OCI-M1 (cell line): ENCODE data around the gene UXT.

Experiments used
- DNase-seq: peaks from one replicate; lab custom pipeline; 2025; lab: John Stamatoyannopoulos, UW

The UXT gene

GRCh38 chrX:47649271-47649670 lies 9.7 kb downstream of the UXT start:
- peak; percentile 31 for DNase-seq

GRCh38 chrX:47648376-47648775 lies 10.6 kb downstream of the UXT start:
- DNase-seq: no peak

- DNase-seq: no peak
These were observed 12.3 kb downstream of the UXT start for GRCh38 chrX:47646636-47647035.

GRCh38 chrX:47645530-47645929 lies 13.4 kb downstream of the UXT start:
- DNase-seq: no peak

- DNase-seq: no peak
These were observed 14.4 kb downstream of the UXT start for GRCh38 chrX:47644557-47645091.

- no peak for DNase-seq
These were observed 15.1 kb downstream of the UXT start for GRCh38 chrX:47643926-47644325.

- DNase-seq: no peak
These were observed 20.2 kb downstream of the UXT start for GRCh38 chrX:47638816-47639215.

- peak; percentile 87 for DNase-seq
These were observed 21.3 kb downstream of the UXT start for GRCh38 chrX:47637546-47638195.

GRCh38 chrX:47634871-47635575 lies 24.0 kb downstream of the UXT start:
- DNase-seq: no peak

- no peak for DNase-seq
These were observed 25.0 kb downstream of the UXT start for GRCh38 chrX:47633689-47634590.

GRCh38 chrX:47632666-47633065 lies 26.3 kb downstream of the UXT start:
- DNase-seq: no peak

GRCh38 chrX:47631676-47632075 lies 27.3 kb downstream of the UXT start:
- no peak for DNase-seq

- DNase-seq: peak; percentile 70
These were observed 29.4 kb downstream of the UXT start, which contains the start of gene CFP for GRCh38 chrX:47629419-47630200. TSS of gene CFP (minus strand) at chrX:47629930. CDS start at chrX:47629844, 86 bp downstream.

- peak; percentile 47 for DNase-seq
These were observed 30.0 kb downstream of the UXT start for GRCh38 chrX:47628982-47629381.

GRCh38 chrX:47625365-47625764 lies 33.6 kb downstream of the UXT start:
- DNase-seq: no peak

- DNase-seq: peak; percentile 56
These were observed 35.4 kb downstream of the UXT start for GRCh38 chrX:47623540-47624027.

GRCh38 chrX:47621851-47622250 lies 37.1 kb downstream of the UXT start:
- DNase-seq: no peak

GRCh38 chrX:47620303-47620685 lies 38.7 kb downstream of the UXT start:
- no peak for DNase-seq

GRCh38 chrX:47619486-47620302 lies 39.3 kb downstream of the UXT start, which contains the start of gene SYN1:
TSS of gene SYN1 (minus strand) at chrX:47619857. CDS start at chrX:47619728, 129 bp downstream.
- DNase-seq: peak; percentile 89

GRCh38 chrX:47618923-47619485 lies 40.0 kb downstream of the UXT start:
- no peak for DNase-seq
